IMR-90 (cell line): ENCODE data around the gene DCDC2B. TPM values are rescaled to one million over a fixed set of nuclear protein-coding genes. Genes with fewer than 3 reads are reported as not detected.

Experiments used
- ATAC-seq: fragments of 200-7000 bp; cut with Tn5 transposase; 2 replicates; pipeline ENCODE4 v1.9.1; 2020; ENCODE audit warnings: low read depth, mild to moderate bottlenecking, moderate library complexity
- BruUV-seq: library from RNA; stranded (reverse); fragments of 400-500 nt; replicated peaks from 2 replicates; lab custom pipeline; 2021; lab: Mats Ljungman, UMichigan
- CTCF ChIA-PET: fragments of 300-600 bp; formaldehyde crosslinking; extraction: SDS; loops from one replicate; lab custom pipeline; 2021; ENCODE audit warnings: antibody characterized with exemption; lab: Yijun Ruan, JAX
- POLR2A ChIA-PET: fragments of 300-600 bp; sonication (Branson Sonifier 250); formaldehyde crosslinking; loops from one replicate; lab custom pipeline; 2022; ENCODE audit warnings: antibody characterized with exemption; ENCODE audit not compliant: unreplicated experiment; lab: Charles Lee
- DNase-seq: peaks from one replicate; pipeline ENCODE4 v3.0.0; 2013
- H2AFZ ChIP-seq: replicated peaks from 2 replicates; pipeline ENCODE3; 2013; ENCODE audit warnings: low read length, mild to moderate bottlenecking; ENCODE audit not compliant: poor library complexity
- H2AK5ac ChIP-seq: 2 replicates; pipeline ENCODE4 v1.6.1; 2013; ENCODE audit warnings: low read depth, low read length, inconsistent platforms
- H2AK9ac ChIP-seq: replicated peaks from 2 replicates; pipeline ENCODE3; 2013; ENCODE audit warnings: mild to moderate bottlenecking, low read depth, low read length, moderate library complexity; ENCODE audit not compliant: poor library complexity
- H2BK120ac ChIP-seq: 2 replicates; pipeline ENCODE4 v1.6.1; 2013; ENCODE audit warnings: low read depth, low read length, inconsistent platforms
- H2BK15ac ChIP-seq: 3 replicates; pipeline ENCODE4 v1.6.1; 2013; ENCODE audit warnings: low read depth, low read length, inconsistent platforms
- H2BK20ac ChIP-seq: 2 replicates; pipeline ENCODE4 v1.6.1; 2013; ENCODE audit warnings: low read depth, mild to moderate bottlenecking, inconsistent platforms, low read length, moderate library complexity
- H2BK5ac ChIP-seq: 2 replicates; pipeline ENCODE4 v1.6.1; 2013; ENCODE audit warnings: mild to moderate bottlenecking, low read depth, low read length, inconsistent platforms; ENCODE audit not compliant: poor library complexity, severe bottlenecking
- H3K14ac ChIP-seq: replicated peaks from 2 replicates; pipeline ENCODE4 v1.6.1; 2013; ENCODE audit warnings: low read depth, low read length, inconsistent platforms
- H3K18ac ChIP-seq: 2 replicates; pipeline ENCODE4 v1.6.1; 2013; ENCODE audit warnings: low read depth, low read length, control low read depth
- H3K23ac ChIP-seq: 2 replicates; pipeline ENCODE4 v1.6.1; 2013; ENCODE audit warnings: low read depth, low read length, inconsistent platforms
- H3K27ac ChIP-seq: 2 replicates; pipeline ENCODE4 v1.5.1; 2013; ENCODE audit warnings: mild to moderate bottlenecking, control low read depth, low read length; ENCODE audit not compliant: insufficient read depth
- H3K27me3 ChIP-seq: 2 replicates; pipeline ENCODE4 v1.6.1; 2013; ENCODE audit warnings: low read length; ENCODE audit not compliant: control insufficient read depth, insufficient read depth
- H3K36me3 ChIP-seq: 2 replicates; pipeline ENCODE4 v1.6.1; 2013; ENCODE audit warnings: low read length, mixed read lengths; ENCODE audit not compliant: control insufficient read depth, insufficient read depth
- H3K4ac ChIP-seq: 2 replicates; pipeline ENCODE4 v1.6.1; 2013; ENCODE audit warnings: low read depth, low read length, inconsistent platforms
- H3K4me1 ChIP-seq: 2 replicates; pipeline ENCODE4 v1.6.1; 2013; ENCODE audit warnings: low read length, mixed read lengths; ENCODE audit not compliant: control insufficient read depth, insufficient read depth
- H3K4me2 ChIP-seq: 2 replicates; pipeline ENCODE4 v1.6.1; 2013; ENCODE audit warnings: low read depth, mild to moderate bottlenecking, control low read depth, low read length, moderate library complexity
- H3K4me3 ChIP-seq: 2 replicates; pipeline ENCODE4 v1.5.1; 2013; ENCODE audit warnings: low read depth, mild to moderate bottlenecking, control low read depth, low read length, moderate library complexity; ENCODE audit not compliant: insufficient read depth
- H3K56ac ChIP-seq: 2 replicates; pipeline ENCODE4 v1.6.1; 2013; ENCODE audit warnings: low read length, inconsistent platforms; ENCODE audit not compliant: insufficient read depth; ENCODE audit errors: extremely low read depth
- H3K79me1 ChIP-seq, 2 experiments: 2 replicates each; pipeline ENCODE4 v1.6.1; 2013; ENCODE audit warnings: low read length in 2 of 2, inconsistent platforms in 1 of 2, low read depth in 1 of 2
- H3K9ac ChIP-seq: 2 replicates; pipeline ENCODE4 v1.6.1; 2013; ENCODE audit warnings: low read depth, low read length, control low read depth
- H3K9me1 ChIP-seq: 2 replicates; pipeline ENCODE4 v1.6.1; 2013; ENCODE audit warnings: low read length, inconsistent platforms; ENCODE audit not compliant: insufficient read depth
- H3K9me3 ChIP-seq: 2 replicates; pipeline ENCODE4 v1.6.1; 2013; ENCODE audit warnings: low read length; ENCODE audit not compliant: control insufficient read depth, insufficient read depth
- H4K20me1 ChIP-seq: 2 replicates; pipeline ENCODE4 v1.6.1; 2013; ENCODE audit warnings: low read length, inconsistent platforms; ENCODE audit not compliant: insufficient read depth
- H4K5ac ChIP-seq: 2 replicates; pipeline ENCODE4 v1.6.1; 2013; ENCODE audit warnings: mild to moderate bottlenecking, low read depth, low read length, control low read depth
- H4K8ac ChIP-seq, 2 experiments: 2 replicates each; pipeline ENCODE4 v1.6.1; 2013; ENCODE audit warnings: low read depth in 2 of 2, low read length in 2 of 2, control low read depth in 1 of 2, inconsistent platforms in 1 of 2
- H4K91ac ChIP-seq: 2 replicates; pipeline ENCODE4 v1.6.1; 2013; ENCODE audit warnings: low read depth, low read length, inconsistent platforms; ENCODE audit not compliant: insufficient read depth
- BHLHE40 ChIP-seq: fragments of 150-350 bp; IDR thresholded peaks from 2 replicates; pipeline ENCODE4 v1.6.1; 2016; ENCODE audit warnings: mild to moderate bottlenecking, low read depth, low read length
- CEBPB ChIP-seq: IDR thresholded peaks from 2 replicates; pipeline ENCODE4 v1.6.1; 2012; ENCODE audit warnings: low read depth, low read length, improper control_type of control experiment
- CHD1 ChIP-seq: IDR thresholded peaks from 2 replicates; pipeline ENCODE4 v1.6.1; 2012; ENCODE audit warnings: low read depth, low read length, improper control_type of control experiment
- CTCF ChIP-seq: conservative IDR thresholded peaks from 2 replicates; pipeline ENCODE4 v1.5.1; 2012; ENCODE audit warnings: mild to moderate bottlenecking, low read depth, low read length, improper control_type of control experiment
- FOS ChIP-seq: fragments of 150-350 bp; IDR thresholded peaks from 2 replicates; pipeline ENCODE4 v1.6.1; 2016; ENCODE audit warnings: low read depth, low read length
- MAFK ChIP-seq: IDR thresholded peaks from 2 replicates; pipeline ENCODE4 v1.6.1; 2012; ENCODE audit warnings: low read depth, low read length, improper control_type of control experiment
- MAZ ChIP-seq: IDR thresholded peaks from 2 replicates; pipeline ENCODE4 v1.6.1; 2012; ENCODE audit warnings: low read depth, mild to moderate bottlenecking, low read length, improper control_type of control experiment, moderate library complexity, borderline replicate concordance
- MXI1 ChIP-seq: IDR thresholded peaks from 2 replicates; pipeline ENCODE4 v1.6.1; 2012; ENCODE audit warnings: low read depth, mild to moderate bottlenecking, low read length, moderate library complexity, borderline replicate concordance
- NFE2L2 ChIP-seq: fragments of 150-350 bp; IDR thresholded peaks from 2 replicates; pipeline ENCODE4 v1.6.1; 2016; ENCODE audit warnings: low read depth, mild to moderate bottlenecking, low read length
- POLR2A ChIP-seq: IDR thresholded peaks from 2 replicates; pipeline ENCODE4 v1.6.1; 2012; ENCODE audit warnings: mild to moderate bottlenecking, low read depth, low read length
- RAD21 ChIP-seq: IDR thresholded peaks from 2 replicates; pipeline ENCODE4 v1.6.1; 2012; ENCODE audit warnings: low read length, improper control_type of control experiment
- RCOR1 ChIP-seq: IDR thresholded peaks from 2 replicates; pipeline ENCODE4 v1.6.1; 2012; ENCODE audit warnings: mild to moderate bottlenecking, low read length, improper control_type of control experiment; ENCODE audit not compliant: insufficient replicate concordance
- RFX5 ChIP-seq: IDR thresholded peaks from 2 replicates; pipeline ENCODE4 v1.8.0; 2012; ENCODE audit warnings: low read depth, mild to moderate bottlenecking, low read length, moderate library complexity
- SMC3 ChIP-seq: fragments of 150-350 bp; IDR thresholded peaks from 2 replicates; pipeline ENCODE4 v1.6.1; 2016; ENCODE audit warnings: low read depth, mild to moderate bottlenecking, antibody characterized with exemption, low read length, moderate library complexity
- USF2 ChIP-seq: fragments of 150-350 bp; IDR thresholded peaks from 2 replicates; pipeline ENCODE4 v1.6.1; 2017; ENCODE audit warnings: mild to moderate bottlenecking, antibody characterized with exemption, low read length, low read depth
- WGBS, 2 experiments: methylation state at CpG; one replicate each; pipeline versions ENCODE4 v1.1.5 to v1.1.7; 2013; ENCODE audit warnings: missing lambda C conversion rate in 2 of 2; ENCODE audit not compliant: insufficient read length in 1 of 2; ENCODE audit errors: extremely low coverage in 2 of 2; 5-methylcytosine and 5-hydroxymethylcytosine counted together
- dilution Hi-C: fragments of 300-500 bp; cut with HindIII; formaldehyde crosslinking; loops from one replicate; pipeline ENCODE4 v1.14.3; 2018; ENCODE audit warnings: low sequenced_read_pairs; ENCODE audit not compliant: unreplicated experiment
- in situ Hi-C: fragments of 300-500 bp; cut with MboI; formaldehyde crosslinking; loops from 3 replicates; pipeline ENCODE4 v1.14.3; 2019; ENCODE audit warnings: low sequenced_read_pairs, inconsistent platforms, mixed read lengths
- intact Hi-C: fragments of 100-400 bp; cut with micrococcal nuclease; formaldehyde crosslinking; loops from 2 replicates; pipeline ENCODE4 v1.10.0; 2022
- polyA plus RNA-seq, 3 experiments: library from polyadenylated mRNA; depleted of rRNA; stranded (reverse); fragments of >200 nt; gene quantifications; 2 replicates each; pipeline ENCODE4 v1.2.3, GENCODE V29; 2012; ENCODE audit warnings: low replicate concordance in 1 of 3
- total RNA-seq: library from RNA; depleted of rRNA; stranded (reverse); fragments of >200 nt; gene quantifications from 2 replicates; pipeline ENCODE4 v1.2.3, GENCODE V29; 2012

Gene DCDC2B
- total and polyA plus RNA-seq, 2 of the 4 experiments (the other 2 are of a cell fraction), result not detected

GRCh38 chr1:32187850-32188249 lies 21.0 kb upstream of the DCDC2B start:
- no peak overlapping the region for H3K23ac ChIP-seq
- H3K36me3 ChIP-seq, result peaks cover 77% of the 10 kb centered on the region
- no peak overlapping the region for H2BK20ac ChIP-seq
- H4K5ac ChIP-seq, result no peak overlapping the region
- H2BK5ac ChIP-seq, result no peak overlapping the region
- no peak overlapping the region for H3K4ac ChIP-seq
- H2AK5ac ChIP-seq, result no peak overlapping the region
- ATAC-seq (no peak), DNase-seq (no peak)
- no peak overlapping the region for H4K91ac ChIP-seq
- H3K9me1 ChIP-seq, result peaks cover 14% of the 10 kb centered on the region; the same call in 1 of the 2 replicates
- in situ Hi-C loops, result no loop called here
- H2BK120ac ChIP-seq, result no peak overlapping the region
- CTCF ChIA-PET, result no interaction called here
- BruUV-seq, result no TSS peak
- intact Hi-C loops, result no loop called here
- no peak overlapping the region for H2BK15ac ChIP-seq
- no peak overlapping the region for H4K8ac ChIP-seq
- 92% methylated on average over 2 of the region's 9 CpGs; no CpG with 5 or more reads in 1 of the 2 experiments for WGBS, 2 experiments
- H3K4me1 ChIP-seq, result peaks cover 11% of the 10 kb centered on the region
- H2AK9ac ChIP-seq, result no peak overlapping the region
- H3K14ac ChIP-seq, result no peak overlapping the region
- dilution Hi-C loops, result no loop called here
- TF ChIP-seq CTCF (no peak), SMC3 (no peak), CHD1 (no peak), MAZ (no peak), FOS (no peak), RAD21 (no peak), MAFK (no peak), RFX5 (no peak), CEBPB (no peak), USF2 (no peak), NFE2L2 (no peak), RCOR1 (no peak), MXI1 (no peak), BHLHE40 (no peak), POLR2A (no peak)
- H2AFZ ChIP-seq, result no peak overlapping the region
- no peaks in the 10 kb centered on the region for H3K27me3 ChIP-seq
- no peak overlapping the region for H3K18ac ChIP-seq
- H3K56ac ChIP-seq, result no peak overlapping the region
- POLR2A ChIA-PET, result no interaction called here
- H4K20me1 ChIP-seq, result peaks cover 49% of the 10 kb centered on the region
- H3K27ac ChIP-seq, result no peak overlapping the region
- H3K4me3 ChIP-seq, result no peak overlapping the region
- peaks cover 42 to 72% of the 10 kb centered on the region in 2 experiments for H3K79me1 ChIP-seq
- H3K9ac ChIP-seq, result no peak overlapping the region
- H3K9me3 ChIP-seq, result no peaks in the 10 kb centered on the region
- no peak overlapping the region for H3K4me2 ChIP-seq
